ENCODE data around the gene EPB41L3. TPM values are rescaled to one million over a fixed set of nuclear protein-coding genes. Genes with fewer than 3 reads are reported as not detected.

EPB41L3 gene
- polyA plus RNA-seq, 1 donor = 65.5 TPM

DNA sequence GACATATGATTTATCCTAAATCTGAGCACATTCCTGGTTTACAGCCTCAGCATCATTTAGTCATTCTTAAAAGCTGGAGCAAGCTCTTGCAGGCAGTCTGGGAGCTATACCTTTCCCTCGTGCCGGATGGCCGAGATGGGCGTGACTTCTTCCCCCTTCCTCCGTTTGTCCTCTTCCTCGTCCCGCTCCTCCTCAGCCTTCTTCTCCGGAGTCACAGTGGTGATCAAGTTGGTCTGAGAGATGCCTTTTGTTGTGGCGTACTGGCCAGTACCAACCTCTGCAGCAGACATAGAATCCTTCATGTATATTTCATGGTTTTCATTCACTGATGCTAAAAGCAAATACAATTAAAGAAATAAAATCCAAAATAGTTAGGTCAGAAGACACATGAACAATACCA, 124.2 kb downstream of the EPB41L3 start:
- WGBS (ENCODE audit: insufficient coverage, low lambda C conversion rate) = no CpG with 5 or more reads among the region's 9 CpGs
- no peak for DNase-seq
- Histone ChIP-seq H3K9me3 (ENCODE audit: control insufficient read depth, low read depth, low read length) (no peaks in the 10 kb centered on the region), H3K4me3 (ENCODE audit: low read length) (no peak overlapping the region), H3K27ac (ENCODE audit: low read length) (no peak overlapping the region), H3K4me1 (ENCODE audit: control insufficient read depth, insufficient read depth, low read length) (no peaks in the 10 kb centered on the region), H3K27me3 (ENCODE audit: control insufficient read depth, insufficient read depth, low read length) (no peaks in the 10 kb centered on the region), H3K36me3 (ENCODE audit: control insufficient read depth, insufficient read depth, low read length) (peaks cover 22% of the 10 kb centered on the region)

DNA sequence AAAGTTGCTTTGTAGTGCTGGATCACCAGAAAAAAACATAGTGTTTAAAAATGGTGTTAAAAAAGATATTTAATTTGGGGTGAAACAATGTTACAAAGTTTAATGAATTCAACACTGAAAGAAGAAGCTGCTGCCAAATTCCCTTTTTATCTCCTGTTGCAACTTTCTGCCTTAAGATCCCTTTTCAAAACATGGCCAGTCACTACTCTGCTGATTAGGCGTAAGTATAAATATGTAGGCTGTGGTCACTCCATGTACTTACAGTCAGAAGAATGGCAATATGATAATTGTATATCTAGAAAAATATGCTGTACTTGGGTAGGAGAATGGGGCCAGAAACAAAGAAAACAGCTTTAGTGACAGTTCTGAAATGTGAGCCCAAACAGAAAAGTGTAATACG, 124.8 kb downstream of the EPB41L3 start:
- Histone ChIP-seq H3K27ac (ENCODE audit: low read length) (no peak overlapping the region), H3K4me3 (ENCODE audit: low read length) (no peak overlapping the region), H3K27me3 (ENCODE audit: control insufficient read depth, insufficient read depth, low read length) (no peaks in the 10 kb centered on the region), H3K9me3 (ENCODE audit: control insufficient read depth, low read depth, low read length) (no peaks in the 10 kb centered on the region), H3K36me3 (ENCODE audit: control insufficient read depth, insufficient read depth, low read length) (peaks cover 22% of the 10 kb centered on the region), H3K4me1 (ENCODE audit: control insufficient read depth, insufficient read depth, low read length) (no peaks in the 10 kb centered on the region)
- no CpG with 5 or more reads among the region's 2 CpGs for WGBS (ENCODE audit: insufficient coverage, low lambda C conversion rate)
- no peak for DNase-seq

DNA sequence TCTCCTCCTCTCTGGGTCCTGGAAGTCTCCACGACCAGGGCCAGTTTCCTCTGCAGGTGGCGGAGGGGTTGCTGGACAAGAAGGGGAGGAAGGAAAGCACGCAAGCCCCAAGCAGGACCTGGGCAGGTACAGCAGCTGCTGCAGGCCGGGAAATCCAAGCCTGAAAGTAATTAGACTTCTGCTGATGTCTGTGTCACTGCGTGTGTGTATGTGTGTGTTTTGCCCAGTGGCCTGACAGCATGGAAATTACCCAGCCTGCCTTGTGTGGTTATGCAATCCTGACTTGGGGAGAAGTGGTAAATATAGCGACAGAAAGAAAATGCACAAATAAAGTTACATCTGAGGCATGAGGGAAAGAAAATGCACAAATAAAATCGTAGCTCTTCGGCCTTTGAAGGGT, 126.5 kb downstream of the EPB41L3 start:
- no peaks in the 10 kb centered on the region for H3K4me1 ChIP-seq (ENCODE audit: control insufficient read depth, insufficient read depth, low read length)
- WGBS (ENCODE audit: insufficient coverage, low lambda C conversion rate) = 89% methylated on average over 1 of the region's 8 CpGs
- H3K27me3 ChIP-seq (ENCODE audit: control insufficient read depth, insufficient read depth, low read length) = no peaks in the 10 kb centered on the region
- peaks cover 19% of the 10 kb centered on the region for H3K36me3 ChIP-seq (ENCODE audit: control insufficient read depth, insufficient read depth, low read length)
- DNase-seq = peak; percentile 5 to 26
- H3K4me3 ChIP-seq (ENCODE audit: low read length) = no peak overlapping the region
- no peaks in the 10 kb centered on the region for H3K9me3 ChIP-seq (ENCODE audit: control insufficient read depth, low read depth, low read length)
- no peak overlapping the region for H3K27ac ChIP-seq (ENCODE audit: low read length)

DNA sequence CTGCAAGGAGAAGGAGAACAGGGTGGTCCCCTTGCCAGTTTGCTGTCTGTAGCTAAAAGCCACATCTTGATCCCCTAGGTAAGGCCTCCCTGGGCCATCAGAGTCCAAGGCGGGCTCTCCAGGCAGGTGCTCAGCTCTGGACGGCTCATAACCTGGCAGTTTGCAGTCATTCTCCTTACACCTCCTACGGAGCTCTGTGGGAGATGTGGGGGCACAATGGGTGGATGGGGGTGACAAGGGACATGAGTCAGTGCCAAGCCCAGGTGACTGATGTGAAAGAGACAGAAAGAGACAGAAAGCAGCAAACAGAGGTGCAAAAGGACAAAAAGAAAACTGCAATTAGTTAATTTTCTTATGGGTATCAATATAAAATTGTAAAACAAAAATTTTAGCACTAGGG, 127.7 kb downstream of the EPB41L3 start:
- Histone ChIP-seq H3K27ac (ENCODE audit: low read length) (no peak overlapping the region), H3K36me3 (ENCODE audit: control insufficient read depth, insufficient read depth, low read length) (peaks cover 19% of the 10 kb centered on the region), H3K27me3 (ENCODE audit: control insufficient read depth, insufficient read depth, low read length) (no peaks in the 10 kb centered on the region), H3K4me3 (ENCODE audit: low read length) (no peak overlapping the region), H3K9me3 (ENCODE audit: control insufficient read depth, low read depth, low read length) (no peaks in the 10 kb centered on the region), H3K4me1 (ENCODE audit: control insufficient read depth, insufficient read depth, low read length) (no peaks in the 10 kb centered on the region)
- DNase-seq = no peak
- WGBS (ENCODE audit: insufficient coverage, low lambda C conversion rate) = 67% methylated on average over 1 of the region's 3 CpGs

DNA sequence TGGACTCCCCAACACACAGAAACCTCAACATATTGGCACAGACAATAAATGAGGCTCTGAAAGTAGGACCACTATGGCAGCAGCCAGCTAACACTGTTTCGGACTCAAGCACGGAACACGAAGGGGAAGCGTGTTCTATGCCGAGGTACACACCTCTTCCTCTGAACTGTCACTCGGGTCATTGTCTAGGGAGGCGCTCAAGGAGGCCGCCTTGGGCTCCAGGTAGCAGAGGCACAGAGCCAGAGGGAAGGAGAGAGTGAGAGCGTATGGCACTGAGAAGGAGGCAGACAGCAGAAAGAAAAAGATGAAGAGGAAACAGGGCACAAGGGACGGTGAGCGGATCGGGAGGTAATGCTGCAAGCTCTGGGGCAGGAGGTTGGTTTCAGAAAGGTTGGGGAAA, 128.1 kb downstream of the EPB41L3 start:
- 92% methylated on average over 5 of the region's 12 CpGs for WGBS (ENCODE audit: insufficient coverage, low lambda C conversion rate)
- Histone ChIP-seq H3K27ac (ENCODE audit: low read length) (no peak overlapping the region), H3K36me3 (ENCODE audit: control insufficient read depth, insufficient read depth, low read length) (peaks cover 17% of the 10 kb centered on the region), H3K4me1 (ENCODE audit: control insufficient read depth, insufficient read depth, low read length) (no peaks in the 10 kb centered on the region), H3K27me3 (ENCODE audit: control insufficient read depth, insufficient read depth, low read length) (no peaks in the 10 kb centered on the region), H3K9me3 (ENCODE audit: control insufficient read depth, low read depth, low read length) (no peaks in the 10 kb centered on the region), H3K4me3 (ENCODE audit: low read length) (no peak overlapping the region)
- DNase-seq = no peak

DNA sequence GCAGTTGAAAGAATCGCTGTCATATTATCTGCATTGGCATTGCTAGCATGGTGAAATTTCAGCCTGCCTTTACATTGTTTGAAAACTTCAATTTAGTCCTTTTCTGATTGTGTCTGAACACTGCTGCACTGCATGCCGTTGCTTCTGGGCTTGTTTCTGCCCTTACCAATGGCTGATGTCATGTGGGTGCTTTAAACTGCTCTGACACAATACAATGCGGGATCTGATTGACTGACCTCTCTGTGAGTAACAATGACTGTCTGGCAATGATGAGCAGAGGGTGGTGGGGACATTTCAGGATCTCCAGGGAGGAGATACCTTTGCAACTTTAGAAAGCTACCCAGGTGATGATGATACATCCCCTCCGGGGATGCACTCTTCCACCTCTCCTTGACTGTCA, 128.8 kb downstream of the EPB41L3 start:
- no peak for DNase-seq
- Histone ChIP-seq H3K9me3 (ENCODE audit: control insufficient read depth, low read depth, low read length) (no peaks in the 10 kb centered on the region), H3K4me3 (ENCODE audit: low read length) (no peak overlapping the region), H3K36me3 (ENCODE audit: control insufficient read depth, insufficient read depth, low read length) (peaks cover 17% of the 10 kb centered on the region), H3K27me3 (ENCODE audit: control insufficient read depth, insufficient read depth, low read length) (no peaks in the 10 kb centered on the region), H3K4me1 (ENCODE audit: control insufficient read depth, insufficient read depth, low read length) (no peaks in the 10 kb centered on the region), H3K27ac (ENCODE audit: low read length) (no peak overlapping the region)
- 100% methylated on average over 1 of the region's 4 CpGs for WGBS (ENCODE audit: insufficient coverage, low lambda C conversion rate)

DNA sequence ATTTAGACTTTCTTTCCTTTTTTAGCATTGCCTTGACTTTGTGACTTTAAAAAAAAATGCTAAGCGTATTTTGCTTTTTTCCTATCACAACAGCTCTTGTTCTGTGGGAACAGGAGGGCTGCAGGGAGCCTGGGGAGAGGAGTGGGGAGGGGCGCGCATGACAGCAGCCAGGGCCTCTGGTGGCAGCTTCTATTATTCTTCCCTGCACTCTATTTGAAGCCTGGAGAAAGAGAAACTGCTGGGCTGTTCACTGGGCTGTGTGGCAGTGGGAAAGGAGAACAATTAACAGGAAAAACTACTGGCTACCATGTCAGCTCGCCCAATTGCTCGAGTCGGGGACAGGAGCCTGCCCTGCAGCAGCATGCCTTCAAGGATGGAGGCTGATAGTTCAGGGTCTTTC, 129.3 kb downstream of the EPB41L3 start:
- Histone ChIP-seq H3K9me3 (ENCODE audit: control insufficient read depth, low read depth, low read length) (no peaks in the 10 kb centered on the region), H3K36me3 (ENCODE audit: control insufficient read depth, insufficient read depth, low read length) (peaks cover 15% of the 10 kb centered on the region), H3K27ac (ENCODE audit: low read length) (no peak overlapping the region), H3K4me3 (ENCODE audit: low read length) (no peak overlapping the region), H3K4me1 (ENCODE audit: control insufficient read depth, insufficient read depth, low read length) (no peaks in the 10 kb centered on the region), H3K27me3 (ENCODE audit: control insufficient read depth, insufficient read depth, low read length) (no peaks in the 10 kb centered on the region)
- no CpG with 5 or more reads among the region's 6 CpGs for WGBS (ENCODE audit: insufficient coverage, low lambda C conversion rate)
- DNase-seq = no peak

DNA sequence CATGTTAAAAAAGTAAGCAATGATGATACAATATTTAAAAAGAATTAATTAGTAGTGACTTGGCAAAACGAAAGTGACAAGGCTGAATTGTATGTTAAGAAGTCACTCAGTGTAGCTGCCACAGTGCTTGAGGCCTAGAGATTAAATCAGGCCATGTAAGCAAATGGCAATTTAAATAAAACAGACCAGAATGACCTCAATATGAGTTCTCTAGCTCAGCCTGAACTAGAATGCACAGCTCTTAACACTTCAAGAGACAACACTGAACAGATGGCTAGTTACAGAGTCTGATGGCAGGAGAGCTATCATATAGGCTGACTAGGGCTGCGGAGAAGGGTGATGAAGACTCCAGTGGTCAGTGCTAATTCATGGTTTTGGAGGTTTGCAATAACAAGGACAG, 130.3 kb downstream of the EPB41L3 start:
- H3K4me3 ChIP-seq (ENCODE audit: low read length) = no peak overlapping the region
- no peaks in the 10 kb centered on the region for H3K4me1 ChIP-seq (ENCODE audit: control insufficient read depth, insufficient read depth, low read length)
- H3K27ac ChIP-seq (ENCODE audit: low read length) = no peak overlapping the region
- no peak for DNase-seq
- peaks cover 12% of the 10 kb centered on the region for H3K36me3 ChIP-seq (ENCODE audit: control insufficient read depth, insufficient read depth, low read length)
- no peaks in the 10 kb centered on the region for H3K9me3 ChIP-seq (ENCODE audit: control insufficient read depth, low read depth, low read length)
- H3K27me3 ChIP-seq (ENCODE audit: control insufficient read depth, insufficient read depth, low read length) = no peaks in the 10 kb centered on the region
- whole genome bisulfite sequencing (ENCODE audit: insufficient coverage, low lambda C conversion rate) = 100% methylated on average over 1 of the region's 2 CpGs

DNA sequence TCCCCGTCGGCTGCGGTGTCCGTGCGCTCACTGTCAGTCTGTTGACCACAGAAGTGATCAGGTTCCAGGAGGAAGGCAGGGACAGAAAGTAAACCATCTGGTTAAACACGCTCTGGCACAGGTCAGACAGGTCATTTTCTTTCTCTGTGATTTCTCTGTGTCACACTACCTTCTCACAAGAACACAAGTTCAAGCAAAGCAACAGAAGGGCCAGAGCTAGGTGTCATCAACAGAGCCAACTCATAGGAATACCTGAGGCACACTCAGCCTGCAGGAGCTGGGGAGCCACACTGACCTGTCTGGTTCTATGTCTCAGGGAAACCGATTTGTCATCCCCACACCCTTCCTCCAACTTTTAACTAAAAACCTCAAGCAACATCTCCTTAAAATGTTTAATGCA, 133.2 kb downstream of the EPB41L3 start:
- Histone ChIP-seq H3K27me3 (ENCODE audit: control insufficient read depth, insufficient read depth, low read length) (no peaks in the 10 kb centered on the region), H3K36me3 (ENCODE audit: control insufficient read depth, insufficient read depth, low read length) (peaks cover 6% of the 10 kb centered on the region), H3K9me3 (ENCODE audit: control insufficient read depth, low read depth, low read length) (no peaks in the 10 kb centered on the region), H3K4me1 (ENCODE audit: control insufficient read depth, insufficient read depth, low read length) (no peaks in the 10 kb centered on the region), H3K27ac (ENCODE audit: low read length) (no peak overlapping the region), H3K4me3 (ENCODE audit: low read length) (no peak overlapping the region)
- WGBS (ENCODE audit: insufficient coverage, low lambda C conversion rate) = no CpG with 5 or more reads among the region's 7 CpGs
- no peak for DNase-seq

DNA sequence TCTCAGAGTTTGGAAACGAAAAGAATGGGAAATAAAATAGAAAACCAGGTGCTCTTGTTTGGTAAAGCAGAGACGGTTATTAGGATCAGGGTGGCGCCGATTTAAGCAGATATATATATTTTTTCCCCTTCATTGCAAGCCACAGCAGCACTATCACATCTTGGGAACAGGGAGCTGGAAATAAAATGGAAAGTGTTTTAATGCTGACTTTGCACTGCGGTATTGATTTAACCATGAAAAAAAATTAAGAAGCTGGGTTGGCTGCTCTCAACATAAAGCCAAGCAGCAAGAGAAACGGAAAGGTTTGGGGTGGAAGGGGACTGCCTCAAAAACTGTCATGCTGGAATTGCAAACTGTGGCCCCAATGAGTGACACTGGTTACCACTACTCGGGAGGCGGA, 145.5 kb downstream of the EPB41L3 start:
- DNase-seq = no peak
- Histone ChIP-seq H3K36me3 (ENCODE audit: control insufficient read depth, insufficient read depth, low read length) (peaks cover 24% of the 10 kb centered on the region), H3K27me3 (ENCODE audit: control insufficient read depth, insufficient read depth, low read length) (no peaks in the 10 kb centered on the region), H3K4me3 (ENCODE audit: low read length) (no peak overlapping the region), H3K9me3 (ENCODE audit: control insufficient read depth, low read depth, low read length) (no peaks in the 10 kb centered on the region), H3K27ac (ENCODE audit: low read length) (no peak overlapping the region), H3K4me1 (ENCODE audit: control insufficient read depth, insufficient read depth, low read length) (no peaks in the 10 kb centered on the region)
- 93% methylated on average over 6 of the region's 8 CpGs for WGBS (ENCODE audit: insufficient coverage, low lambda C conversion rate)

DNA sequence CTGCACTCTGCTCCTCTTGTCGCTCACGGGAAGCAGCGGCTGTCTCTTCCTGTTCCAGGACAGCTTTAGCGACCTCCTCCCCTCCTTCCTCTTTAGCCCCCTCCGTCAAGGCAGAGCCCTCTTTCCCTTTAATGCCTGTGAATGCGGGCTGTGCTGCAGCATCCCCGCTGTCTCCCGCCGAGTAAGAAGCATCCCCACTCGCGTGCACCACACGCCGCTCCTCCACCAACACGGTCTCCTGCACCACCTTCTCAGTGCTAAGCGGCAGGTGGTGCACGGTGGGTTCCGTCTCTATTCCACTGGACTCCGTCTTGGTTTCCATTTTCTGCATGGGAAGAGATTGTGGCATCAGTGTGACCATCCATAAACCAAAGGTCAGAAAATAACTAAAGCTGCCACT, 146.7 kb downstream of the EPB41L3 start:
- H3K27me3 ChIP-seq (ENCODE audit: control insufficient read depth, insufficient read depth, low read length) = no peaks in the 10 kb centered on the region
- no peak for DNase-seq
- no peak overlapping the region for H3K4me3 ChIP-seq (ENCODE audit: low read length)
- 100% methylated on average over 2 of the region's 18 CpGs for WGBS (ENCODE audit: insufficient coverage, low lambda C conversion rate)
- peaks cover 24% of the 10 kb centered on the region for H3K36me3 ChIP-seq (ENCODE audit: control insufficient read depth, insufficient read depth, low read length)
- H3K27ac ChIP-seq (ENCODE audit: low read length) = no peak overlapping the region
- H3K4me1 ChIP-seq (ENCODE audit: control insufficient read depth, insufficient read depth, low read length) = no peaks in the 10 kb centered on the region
- no peaks in the 10 kb centered on the region for H3K9me3 ChIP-seq (ENCODE audit: control insufficient read depth, low read depth, low read length)
